Osteoblast (primary cell): ENCODE results near the gene MEF2A. TPM values are rescaled to one million over a fixed set of nuclear protein-coding genes. Genes with fewer than 3 reads are reported as not detected.
A peak's percentile ranks its signal among the peaks of the same experiment; 100 is the strongest.

Experiments used
- DNase-seq: peaks from one replicate; pipeline ENCODE4 v3.0.0; 2011; ENCODE audit warnings: low spot score, mixed read lengths; ENCODE audit not compliant: insufficient read length; ENCODE audit errors: missing footprints
- H2AFZ ChIP-seq: 2 replicates; pipeline ENCODE4 v1.6.0; 2011; ENCODE audit warnings: mild to moderate bottlenecking, low read length
- H3K27ac ChIP-seq: 2 replicates; pipeline ENCODE4 v1.5.1; 2011; ENCODE audit warnings: mild to moderate bottlenecking, low read depth, low read length, moderate library complexity
- H3K27me3 ChIP-seq: 2 replicates; pipeline ENCODE4 v1.6.0; 2012; ENCODE audit warnings: mild to moderate bottlenecking, control low read depth, inconsistent platforms, low read length, moderate library complexity; ENCODE audit not compliant: insufficient read depth
- H3K36me3 ChIP-seq: 2 replicates; pipeline ENCODE4 v1.5.1; 2011; ENCODE audit warnings: mild to moderate bottlenecking, low read length, control low read depth, moderate library complexity; ENCODE audit not compliant: insufficient read depth
- H3K4me1 ChIP-seq: 2 replicates; pipeline ENCODE4 v1.5.1; 2011; ENCODE audit warnings: mild to moderate bottlenecking, low read length, control low read depth, moderate library complexity; ENCODE audit not compliant: insufficient read depth
- H3K4me2 ChIP-seq: 2 replicates; pipeline ENCODE4 v1.6.0; 2011; ENCODE audit warnings: mild to moderate bottlenecking, low read length; ENCODE audit not compliant: insufficient read depth
- H3K4me3 ChIP-seq: fragments of 200-600 bp; sonication (generic); 3 replicates; pipeline ENCODE4 v1.5.1; 2012; ENCODE audit warnings: mild to moderate bottlenecking, low read length, inconsistent platforms; ENCODE audit not compliant: insufficient read depth
- H3K79me2 ChIP-seq: 2 replicates; pipeline ENCODE4 v1.6.0; 2012; ENCODE audit warnings: mild to moderate bottlenecking, low read length, control low read depth, inconsistent platforms; ENCODE audit not compliant: insufficient read depth
- H3K9me3 ChIP-seq: 2 replicates; pipeline ENCODE4 v1.5.1; 2011; ENCODE audit warnings: low read depth, low read length, control low read depth
- H4K20me1 ChIP-seq: 2 replicates; pipeline ENCODE4 v1.6.0; 2012; ENCODE audit warnings: mild to moderate bottlenecking, low read length, control low read depth; ENCODE audit not compliant: insufficient read depth
- CTCF ChIP-seq: IDR thresholded peaks from 2 replicates; pipeline ENCODE4 v1.5.1; 2011; ENCODE audit warnings: mild to moderate bottlenecking, low read depth, low read length, moderate library complexity; ENCODE audit errors: extremely low read depth
- total RNA-seq: library from RNA; depleted of rRNA; stranded (reverse); fragments of >200 nt; gene quantifications from 2 replicates; pipeline ENCODE4 v1.2.3, GENCODE V29; 2012

The MEF2A gene
- total RNA-seq, 1 donor: 55.4 TPM

GRCh38 chr15:99630607-99631131 is 64.9 kb downstream of the MEF2A start:
- Histone ChIP-seq H3K27ac (no peak overlapping the region), H4K20me1 (peaks cover 10% of the 10 kb centered on the region), H3K9me3 (no peaks in the 10 kb centered on the region), H3K79me2 (peaks cover 85% of the 10 kb centered on the region), H3K4me3 (no peak overlapping the region), H3K4me1 (peaks cover 3% of the 10 kb centered on the region), H3K4me2 (no peak overlapping the region), H3K36me3 (peaks cover 7% of the 10 kb centered on the region), H2AFZ (no peak overlapping the region), H3K27me3 (no peaks in the 10 kb centered on the region)
- TF ChIP-seq CTCF: no peak
- DNase-seq: peak; percentile 52

GRCh38 chr15:99631255-99631654 is 65.5 kb downstream of the MEF2A start:
- no peak overlapping the region for H3K4me3 ChIP-seq
- no peaks in the 10 kb centered on the region for H3K27me3 ChIP-seq
- H3K27ac ChIP-seq: no peak overlapping the region
- H3K36me3 ChIP-seq: peaks cover 7% of the 10 kb centered on the region
- TF ChIP-seq CTCF: no peak
- no peak overlapping the region for H3K4me2 ChIP-seq
- peaks cover 10% of the 10 kb centered on the region for H4K20me1 ChIP-seq
- DNase-seq: peak; percentile 57
- H3K9me3 ChIP-seq: no peaks in the 10 kb centered on the region
- peaks cover 3% of the 10 kb centered on the region for H3K4me1 ChIP-seq
- peaks cover 83% of the 10 kb centered on the region for H3K79me2 ChIP-seq
- no peak overlapping the region for H2AFZ ChIP-seq

DNA sequence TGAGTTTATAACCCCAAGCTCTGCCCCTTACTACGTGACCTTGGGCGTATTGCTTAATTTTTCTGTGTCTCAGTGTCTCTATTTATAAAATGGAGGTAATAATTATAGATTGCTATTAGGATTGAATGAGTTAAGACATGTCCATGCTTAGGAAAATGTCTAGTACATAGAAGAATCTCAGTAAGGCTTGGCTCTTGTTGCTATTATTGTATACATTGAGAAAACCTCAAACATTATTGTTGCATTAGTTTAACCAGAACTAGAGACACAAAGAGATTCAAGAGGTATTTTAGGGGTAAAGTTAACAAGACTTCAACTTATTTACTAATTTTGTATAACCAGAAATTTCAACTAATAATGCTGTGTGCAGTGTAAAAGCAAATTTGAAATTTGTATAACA is 66.7 kb downstream of the MEF2A start:
- Histone ChIP-seq H3K36me3 (peaks cover 7% of the 10 kb centered on the region), H3K9me3 (no peaks in the 10 kb centered on the region), H3K4me1 (peaks cover 3% of the 10 kb centered on the region), H3K4me3 (no peak overlapping the region), H4K20me1 (peaks cover 9% of the 10 kb centered on the region), H3K79me2 (peaks cover 77% of the 10 kb centered on the region), H3K27ac (no peak overlapping the region), H3K4me2 (no peak overlapping the region), H2AFZ (no peak overlapping the region), H3K27me3 (no peaks in the 10 kb centered on the region)
- no peak for DNase-seq
- TF ChIP-seq CTCF: no peak

DNA sequence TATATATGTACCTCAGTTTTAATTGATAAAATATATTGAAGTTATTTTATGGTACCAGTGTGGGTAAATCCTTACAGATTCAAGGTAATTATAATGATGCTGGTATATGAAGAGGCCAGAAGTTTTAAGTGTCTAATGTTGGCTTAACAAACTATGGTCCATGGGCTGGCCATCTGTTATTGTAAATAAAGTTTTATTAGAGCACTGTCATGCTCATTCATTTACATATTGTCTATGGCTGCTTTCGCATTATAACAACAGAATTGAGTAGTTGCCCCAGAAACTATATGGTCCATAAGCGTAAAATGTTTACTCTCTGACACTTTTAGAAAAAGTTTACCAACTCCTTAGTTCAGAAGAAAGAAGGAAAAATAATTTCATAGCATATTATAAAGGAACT is 67.9 kb downstream of the MEF2A start:
- Histone ChIP-seq H3K36me3 (peaks cover 7% of the 10 kb centered on the region), H4K20me1 (peaks cover 7% of the 10 kb centered on the region), H3K79me2 (peaks cover 71% of the 10 kb centered on the region), H3K27ac (no peak overlapping the region), H2AFZ (no peak overlapping the region), H3K27me3 (no peaks in the 10 kb centered on the region), H3K4me2 (no peak overlapping the region), H3K4me1 (peaks cover 3% of the 10 kb centered on the region), H3K9me3 (no peaks in the 10 kb centered on the region), H3K4me3 (no peak overlapping the region)
- DNase-seq: no peak
- TF ChIP-seq CTCF: no peak
